CD1c-positive myeloid dendritic cell (primary cell): Measurements from ENCODE around the gene MAPKBP1.

Source experiments
- DNase-seq: peaks from one replicate; pipeline ENCODE4 v3.0.0-alpha.2; 2016; ENCODE audit errors: extremely low spot score

The MAPKBP1 gene

DNA sequence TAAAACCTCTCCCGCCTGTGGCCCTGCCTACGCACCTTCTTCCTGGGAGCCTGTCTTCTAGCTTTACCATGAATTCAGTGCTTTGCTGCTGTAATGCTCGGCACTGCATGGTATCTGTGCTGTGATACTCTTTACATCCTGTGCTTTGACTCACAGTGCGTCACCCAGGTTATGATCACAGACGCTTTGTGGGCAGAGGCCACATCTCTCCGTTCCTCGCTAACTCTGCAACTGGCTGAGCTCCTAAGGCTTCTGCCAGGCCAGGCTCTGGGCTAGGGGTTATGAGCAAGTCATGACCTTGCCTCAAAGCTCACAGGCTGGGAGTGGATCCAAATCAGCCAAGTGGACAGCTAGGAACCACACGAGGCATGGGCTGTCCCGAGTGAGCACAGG is 96.4 kb downstream of the MAPKBP1 start:
- no peak for DNase-seq

GRCh38 chr15:41871175-41871905 is 97.1 kb downstream of the MAPKBP1 start:
- no peak for DNase-seq

GRCh38 chr15:41872166-41872747 is 98.0 kb downstream of the MAPKBP1 start:
- no peak for DNase-seq

DNA sequence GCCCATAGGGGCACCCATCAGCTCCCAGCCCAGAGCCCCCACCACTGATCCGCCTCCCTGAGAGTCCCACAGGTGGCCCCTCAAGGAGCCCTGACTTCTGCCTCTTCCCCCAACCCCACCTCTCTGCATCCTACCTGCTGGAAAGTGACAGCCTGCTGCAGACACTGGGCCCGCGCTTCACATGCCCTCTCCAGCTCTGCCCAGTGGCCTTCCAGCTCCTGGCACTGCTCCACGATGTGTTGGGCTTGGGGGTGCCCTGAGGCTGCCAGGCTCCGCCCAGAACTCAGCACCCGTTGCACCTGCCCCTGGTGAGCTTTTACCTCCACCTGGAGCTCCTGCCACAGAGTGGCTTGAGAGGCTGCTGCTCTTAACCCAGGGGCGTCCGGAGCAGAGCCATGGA is 99.4 kb downstream of the MAPKBP1 start:
- no peak for DNase-seq

GRCh38 chr15:41874736-41875135 is 100.5 kb downstream of the MAPKBP1 start:
- DNase-seq: no peak

- DNase-seq: no peak
Measured at GRCh38 chr15:41876007-41876406, 101.7 kb downstream of the MAPKBP1 start.

- DNase-seq: no peak
Measured at GRCh38 chr15:41876689-41877088, 102.4 kb downstream of the MAPKBP1 start.
